ENCODE data around the gene OSMR. TPM values are rescaled to one million over a fixed set of nuclear protein-coding genes. Genes with fewer than 3 reads are reported as not detected.

Gene OSMR
- total and polyA plus RNA-seq, 2 of the 13 experiments (the other 11 are each of a cell fraction or from before 2014, with no cell fraction given) = 21.3 to 86.5 TPM

DNA sequence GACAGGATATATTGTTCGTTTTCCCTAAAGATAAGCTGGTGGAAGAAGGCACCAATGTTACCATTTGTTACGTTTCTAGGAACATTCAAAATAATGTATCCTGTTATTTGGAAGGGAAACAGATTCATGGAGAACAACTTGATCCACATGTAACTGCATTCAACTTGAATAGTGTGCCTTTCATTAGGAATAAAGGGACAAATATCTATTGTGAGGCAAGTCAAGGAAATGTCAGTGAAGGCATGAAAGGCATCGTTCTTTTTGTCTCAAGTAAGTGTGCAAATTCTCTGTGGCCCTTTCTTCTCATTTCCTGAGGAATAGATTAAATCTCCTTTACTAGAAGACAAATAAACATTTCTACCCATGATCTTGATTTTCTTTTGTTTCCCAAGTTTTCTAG is 38.0 kb downstream of the OSMR start (continued):
- TF ChIP-seq, protein P1, sequence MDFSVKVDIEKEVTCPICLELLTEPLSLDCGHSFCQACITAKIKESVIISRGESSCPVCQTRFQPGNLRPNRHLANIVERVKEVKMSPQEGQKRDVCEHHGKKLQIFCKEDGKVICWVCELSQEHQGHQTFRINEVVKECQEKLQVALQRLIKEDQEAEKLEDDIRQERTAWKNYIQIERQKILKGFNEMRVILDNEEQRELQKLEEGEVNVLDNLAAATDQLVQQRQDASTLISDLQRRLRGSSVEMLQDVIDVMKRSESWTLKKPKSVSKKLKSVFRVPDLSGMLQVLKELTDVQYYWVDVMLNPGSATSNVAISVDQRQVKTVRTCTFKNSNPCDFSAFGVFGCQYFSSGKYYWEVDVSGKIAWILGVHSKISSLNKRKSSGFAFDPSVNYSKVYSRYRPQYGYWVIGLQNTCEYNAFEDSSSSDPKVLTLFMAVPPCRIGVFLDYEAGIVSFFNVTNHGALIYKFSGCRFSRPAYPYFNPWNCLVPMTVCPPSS (IDR thresholded peaks at IDR 0.05) = no peak
- TF ChIP-seq, protein P2, sequence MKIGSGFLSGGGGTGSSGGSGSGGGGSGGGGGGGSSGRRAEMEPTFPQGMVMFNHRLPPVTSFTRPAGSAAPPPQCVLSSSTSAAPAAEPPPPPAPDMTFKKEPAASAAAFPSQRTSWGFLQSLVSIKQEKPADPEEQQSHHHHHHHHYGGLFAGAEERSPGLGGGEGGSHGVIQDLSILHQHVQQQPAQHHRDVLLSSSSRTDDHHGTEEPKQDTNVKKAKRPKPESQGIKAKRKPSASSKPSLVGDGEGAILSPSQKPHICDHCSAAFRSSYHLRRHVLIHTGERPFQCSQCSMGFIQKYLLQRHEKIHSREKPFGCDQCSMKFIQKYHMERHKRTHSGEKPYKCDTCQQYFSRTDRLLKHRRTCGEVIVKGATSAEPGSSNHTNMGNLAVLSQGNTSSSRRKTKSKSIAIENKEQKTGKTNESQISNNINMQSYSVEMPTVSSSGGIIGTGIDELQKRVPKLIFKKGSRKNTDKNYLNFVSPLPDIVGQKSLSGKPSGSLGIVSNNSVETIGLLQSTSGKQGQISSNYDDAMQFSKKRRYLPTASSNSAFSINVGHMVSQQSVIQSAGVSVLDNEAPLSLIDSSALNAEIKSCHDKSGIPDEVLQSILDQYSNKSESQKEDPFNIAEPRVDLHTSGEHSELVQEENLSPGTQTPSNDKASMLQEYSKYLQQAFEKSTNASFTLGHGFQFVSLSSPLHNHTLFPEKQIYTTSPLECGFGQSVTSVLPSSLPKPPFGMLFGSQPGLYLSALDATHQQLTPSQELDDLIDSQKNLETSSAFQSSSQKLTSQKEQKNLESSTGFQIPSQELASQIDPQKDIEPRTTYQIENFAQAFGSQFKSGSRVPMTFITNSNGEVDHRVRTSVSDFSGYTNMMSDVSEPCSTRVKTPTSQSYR (CRISPR knock-in tag; IDR thresholded peaks at IDR 0.05; ENCODE audit: borderline replicate concordance) = no peak
- TF ChIP-seq NFYB (CRISPR knock-in tag; IDR thresholded peaks at IDR 0.05) (no peak), NCOR1 (IDR thresholded peaks at IDR 0.05; ENCODE audit: borderline replicate concordance, low read length) (no peak), DPF2 (CRISPR knock-in tag; IDR thresholded peaks at IDR 0.05; ENCODE audit: borderline replicate concordance, low read depth) (no peak)

DNA sequence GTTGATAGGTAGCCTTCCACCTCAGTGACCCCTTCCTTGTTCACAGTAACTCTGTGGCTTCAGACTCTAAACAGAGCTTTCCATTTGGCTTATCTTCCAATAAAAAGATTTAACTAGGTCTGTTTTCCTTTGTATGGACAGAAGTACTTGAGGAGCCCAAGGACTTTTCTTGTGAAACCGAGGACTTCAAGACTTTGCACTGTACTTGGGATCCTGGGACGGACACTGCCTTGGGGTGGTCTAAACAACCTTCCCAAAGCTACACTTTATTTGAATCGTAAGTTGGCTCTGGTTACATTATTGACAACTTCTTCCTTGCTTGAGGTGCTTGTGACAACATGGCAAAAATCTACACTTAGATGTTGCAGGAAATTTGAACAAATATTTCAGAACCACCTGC is 39.4 kb downstream of the OSMR start:
- CTCF ChIA-PET (ENCODE audit: low intra/inter-chr PET ratio, low total read pairs) = no interaction called here
- 100% methylated on average over 3 of the region's 3 CpGs for WGBS (ENCODE audit: low lambda C conversion rate)
- H3K27ac ChIP-seq (ENCODE audit: extremely low read length, insufficient read depth, low read length) = no peak overlapping the region
- FAIRE-seq (no peak), ATAC-seq (no peak), DNase-seq (ENCODE audit: low spot score) (no peak)
- no peaks in the 10 kb centered on the region for H4K20me1 ChIP-seq (ENCODE audit: insufficient read depth, low read length)
- no peak overlapping the region for H3K9ac ChIP-seq (ENCODE audit: insufficient read depth, low read depth, low read length)
- no peaks in the 10 kb centered on the region for H3K79me2 ChIP-seq (ENCODE audit: insufficient read depth, low read length)
- H3K4me3 ChIP-seq (replicated peaks in 1 of 3; ENCODE audit: insufficient read depth in 1 of 3, low read depth in 2 of 3, low read length in 3 of 3) = no peak overlapping the region
- no peaks in the 10 kb centered on the region for H3K4me1 ChIP-seq (ENCODE audit: insufficient read depth, low read length)
- intact Hi-C loops (cut with micrococcal nuclease; ENCODE audit: unreplicated experiment) (no loop called here), in situ Hi-C loops (cut with HindIII; ENCODE audit: extremely low pct_ligation_motif_present, low pct_unique_long_range_greater_than_20kb) (no loop called here)
- no peak overlapping the region for H3K4me2 ChIP-seq (ENCODE audit: low read depth, low read length)
- POLR2A ChIA-PET = no interaction called here
- BruUV-seq (replicated peaks) = no TSS peak
- no peaks in the 10 kb centered on the region for H3K9me3 ChIP-seq (ENCODE audit: low read length)
- H3K27me3 ChIP-seq (ENCODE audit: control insufficient read depth in 1 of 2, insufficient read depth in 2 of 2, low read length in 2 of 2) = no peaks in the 10 kb centered on the region
- H3K36me3 ChIP-seq (replicated peaks in 1 of 2; ENCODE audit: control insufficient read depth in 1 of 2, insufficient read depth in 2 of 2, low read length in 2 of 2) = peaks cover 17 to 59% of the 10 kb centered on the region in 2 experiments
- H2AFZ ChIP-seq (ENCODE audit: low read length) = no peak overlapping the region
- TF ChIP-seq ASH2L (IDR thresholded peaks at IDR 0.05; ENCODE audit: insufficient read length, low read depth, low read length) (no peak), ADNP (CRISPR knock-in tag; IDR thresholded peaks at IDR 0.05) (no peak), ZNF407 (CRISPR knock-in tag; IDR thresholded peaks at IDR 0.05; ENCODE audit: not compliant biosample characterization) (no peak), NFYC (CRISPR knock-in tag; IDR thresholded peaks at IDR 0.05) (no peak), FOXP1 (IDR thresholded peaks at IDR 0.05) (no peak), FOXP1 (CRISPR knock-in tag; IDR thresholded peaks at IDR 0.05) (no peak)
- TF ChIP-seq, protein P3, sequence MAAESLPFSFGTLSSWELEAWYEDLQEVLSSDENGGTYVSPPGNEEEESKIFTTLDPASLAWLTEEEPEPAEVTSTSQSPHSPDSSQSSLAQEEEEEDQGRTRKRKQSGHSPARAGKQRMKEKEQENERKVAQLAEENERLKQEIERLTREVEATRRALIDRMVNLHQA (CRISPR knock-in tag; IDR thresholded peaks at IDR 0.05) = no peak
